Neural cell (in vitro differentiated cells): ENCODE results near the gene RNF144B. TPM values are rescaled to one million over a fixed set of nuclear protein-coding genes. Genes with fewer than 3 reads are reported as not detected.

ENCODE experiments used
- H2AFZ ChIP-seq: fragments of 200-600, 300-800 bp; sonication (generic), shearing (Covaris generic); 2 replicates; pipeline ENCODE4 v1.6.0; 2014; ENCODE audit warnings: low read depth, mild to moderate bottlenecking, antibody characterized with exemption, low read length, moderate library complexity
- H3F3A ChIP-seq: fragments of 200-600 bp; shearing (Covaris generic); 2 replicates; pipeline ENCODE4 v1.6.1; 2016; ENCODE audit warnings: mild to moderate bottlenecking, moderate library complexity, mixed read lengths, antibody characterized with exemption, low read length; ENCODE audit not compliant: insufficient read depth, poor library complexity, severe bottlenecking
- H3K27ac ChIP-seq: fragments of 200-600, 300-800 bp; sonication (generic), shearing (Covaris generic); 2 replicates; pipeline ENCODE4 v1.5.1; 2014; ENCODE audit warnings: mild to moderate bottlenecking, low read length, moderate library complexity
- H3K27me3 ChIP-seq: fragments of 300-800, 200-600 bp; sonication (generic), shearing (Covaris generic); 2 replicates; pipeline ENCODE4 v1.6.0; 2014; ENCODE audit warnings: mild to moderate bottlenecking, low read depth, low read length, moderate library complexity; ENCODE audit not compliant: insufficient read depth
- H3K36me3 ChIP-seq: fragments of 300-800, 200-600 bp; sonication (generic), shearing (Covaris generic); 2 replicates; pipeline ENCODE4 v1.5.1; 2014; ENCODE audit warnings: mild to moderate bottlenecking, antibody characterized with exemption, low read length, moderate library complexity; ENCODE audit not compliant: insufficient read depth
- H3K4me2 ChIP-seq: fragments of 300-800, 200-600 bp; sonication (generic), shearing (Covaris generic); 2 replicates; pipeline ENCODE4 v1.6.0; 2014; ENCODE audit warnings: mild to moderate bottlenecking, low read length
- H3K4me3 ChIP-seq: fragments of 300-800, 200-600 bp; sonication (generic), shearing (Covaris generic); 2 replicates; pipeline ENCODE4 v1.5.1; 2014; ENCODE audit warnings: mild to moderate bottlenecking, low read length, moderate library complexity
- H3K79me2 ChIP-seq: fragments of 200-600 bp; shearing (Covaris generic); replicated peaks from 2 replicates; pipeline ENCODE4 v1.6.0; 2014; ENCODE audit warnings: mild to moderate bottlenecking, low read length, moderate library complexity; ENCODE audit not compliant: insufficient read depth
- H3K9ac ChIP-seq: fragments of 300-800, 200-600 bp; sonication (generic), shearing (Covaris generic); 2 replicates; pipeline ENCODE4 v1.6.1; 2016; ENCODE audit warnings: mild to moderate bottlenecking, low read length, mixed read lengths
- H3K9me2 ChIP-seq: fragments of 200-600 bp; shearing (Covaris generic); 2 replicates; pipeline ENCODE4 v1.6.1; 2016; ENCODE audit warnings: mild to moderate bottlenecking, low read length, mixed read lengths; ENCODE audit not compliant: insufficient read depth
- H3K9me3 ChIP-seq: fragments of 200-600, 300-800 bp; sonication (generic), shearing (Covaris generic); 2 replicates; pipeline ENCODE4 v1.6.1; 2016; ENCODE audit warnings: mild to moderate bottlenecking, mixed run types, low read length, moderate library complexity, mixed read lengths
- H4K20me1 ChIP-seq: fragments of 200-600 bp; shearing (Covaris generic); 2 replicates; pipeline ENCODE4 v1.6.1; 2016; ENCODE audit warnings: mild to moderate bottlenecking, mixed run types; ENCODE audit not compliant: insufficient read depth
- EP300 ChIP-seq: fragments of 450-650 bp; conservative IDR thresholded peaks from 2 replicates; pipeline ENCODE4 v1.6.1; 2014; ENCODE audit warnings: antibody characterized with exemption, mild to moderate bottlenecking, moderate library complexity; ENCODE audit not compliant: poor library complexity, severe bottlenecking
- EZH2 ChIP-seq: fragments of 200-600, 300-800 bp; shearing (Covaris generic), sonication (generic); IDR thresholded peaks from 2 replicates; pipeline ENCODE4 v1.6.1; 2014; ENCODE audit warnings: antibody characterized with exemption, low read length, borderline replicate concordance, mild to moderate bottlenecking; ENCODE audit not compliant: insufficient read depth, poor library complexity, severe bottlenecking
- MXI1 ChIP-seq: fragments of 450-650 bp; conservative IDR thresholded peaks from 2 replicates; pipeline ENCODE4 v1.6.1; 2014; ENCODE audit warnings: antibody characterized with exemption, mild to moderate bottlenecking; ENCODE audit not compliant: poor library complexity, severe bottlenecking
- POLR2AphosphoS5 ChIP-seq: IDR thresholded peaks from 2 replicates; pipeline ENCODE4 v1.6.1; 2012
- RAD21 ChIP-seq: fragments of 450-650 bp; conservative IDR thresholded peaks from 2 replicates; pipeline ENCODE4 v1.6.1; 2014; ENCODE audit warnings: antibody characterized with exemption, mild to moderate bottlenecking, moderate library complexity
- SMC3 ChIP-seq: fragments of 450-650 bp; conservative IDR thresholded peaks from 2 replicates; pipeline ENCODE4 v1.6.1; 2014; ENCODE audit warnings: antibody characterized with exemption, mild to moderate bottlenecking, moderate library complexity; ENCODE audit not compliant: poor library complexity
- TAF1 ChIP-seq: IDR thresholded peaks from 2 replicates; pipeline ENCODE4 v1.6.1; 2012; ENCODE audit warnings: low read depth
- polyA plus RNA-seq: library from polyadenylated mRNA; depleted of rRNA; stranded (reverse); fragments of >200 nt; gene quantifications from 2 replicates; pipeline ENCODE4 v1.2.3, GENCODE V29; 2014
- TF ChIP-seq, protein P1 (sequence below): fragments of 450-650 bp; IDR thresholded peaks from 2 replicates; pipeline ENCODE4 v1.5.1; 2014; ENCODE audit warnings: antibody characterized with exemption, mild to moderate bottlenecking, moderate library complexity; ENCODE audit not compliant: poor library complexity, severe bottlenecking
- TF ChIP-seq, protein P2 (sequence below): IDR thresholded peaks from 2 replicates; pipeline ENCODE4 v1.6.1; 2012; ENCODE audit warnings: borderline replicate concordance

RNF144B gene
- polyA plus RNA-seq, 1 donor from 2014 or later: 0.15 TPM

DNA sequence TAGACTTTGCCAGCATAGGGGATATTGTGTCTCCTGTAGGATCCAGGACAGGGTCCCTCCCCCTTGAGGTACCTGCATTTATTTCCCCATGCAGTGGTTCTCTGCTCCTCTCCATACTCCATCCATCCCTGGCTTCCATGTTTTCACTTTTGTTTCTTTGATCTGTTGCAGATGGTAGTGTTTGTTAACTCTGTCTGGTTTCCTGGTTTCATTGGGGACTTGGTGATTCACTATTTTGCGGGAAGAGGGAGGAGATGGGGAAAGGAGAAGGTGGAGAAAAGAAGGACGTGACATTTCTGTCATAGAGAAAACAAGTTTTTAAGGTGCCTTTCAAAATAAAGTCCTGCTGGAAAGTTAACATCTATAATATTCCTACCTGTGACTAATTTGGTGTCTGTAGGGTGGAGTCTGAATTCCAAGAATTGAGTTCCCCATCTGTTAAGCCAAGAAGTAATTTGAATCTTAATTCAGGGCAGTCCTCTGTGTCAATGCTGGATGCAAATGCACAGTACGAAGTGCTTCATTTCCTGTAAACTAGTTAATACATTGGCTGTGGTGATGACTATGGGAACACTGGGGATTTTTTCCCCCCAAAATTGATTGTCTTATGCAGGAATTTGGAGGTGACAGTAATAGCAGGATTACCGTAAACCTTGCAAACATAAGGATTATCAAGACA, 6.9 kb upstream of the RNF144B start:
- TF ChIP-seq TAF1 (no peak), MXI1 (no peak), SMC3 (no peak), EP300 (no peak), EZH2 (no peak), POLR2AphosphoS5 (no peak), RAD21 (no peak)
- TF ChIP-seq, protein P1, sequence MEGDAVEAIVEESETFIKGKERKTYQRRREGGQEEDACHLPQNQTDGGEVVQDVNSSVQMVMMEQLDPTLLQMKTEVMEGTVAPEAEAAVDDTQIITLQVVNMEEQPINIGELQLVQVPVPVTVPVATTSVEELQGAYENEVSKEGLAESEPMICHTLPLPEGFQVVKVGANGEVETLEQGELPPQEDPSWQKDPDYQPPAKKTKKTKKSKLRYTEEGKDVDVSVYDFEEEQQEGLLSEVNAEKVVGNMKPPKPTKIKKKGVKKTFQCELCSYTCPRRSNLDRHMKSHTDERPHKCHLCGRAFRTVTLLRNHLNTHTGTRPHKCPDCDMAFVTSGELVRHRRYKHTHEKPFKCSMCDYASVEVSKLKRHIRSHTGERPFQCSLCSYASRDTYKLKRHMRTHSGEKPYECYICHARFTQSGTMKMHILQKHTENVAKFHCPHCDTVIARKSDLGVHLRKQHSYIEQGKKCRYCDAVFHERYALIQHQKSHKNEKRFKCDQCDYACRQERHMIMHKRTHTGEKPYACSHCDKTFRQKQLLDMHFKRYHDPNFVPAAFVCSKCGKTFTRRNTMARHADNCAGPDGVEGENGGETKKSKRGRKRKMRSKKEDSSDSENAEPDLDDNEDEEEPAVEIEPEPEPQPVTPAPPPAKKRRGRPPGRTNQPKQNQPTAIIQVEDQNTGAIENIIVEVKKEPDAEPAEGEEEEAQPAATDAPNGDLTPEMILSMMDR: no peak
- TF ChIP-seq, protein P2, sequence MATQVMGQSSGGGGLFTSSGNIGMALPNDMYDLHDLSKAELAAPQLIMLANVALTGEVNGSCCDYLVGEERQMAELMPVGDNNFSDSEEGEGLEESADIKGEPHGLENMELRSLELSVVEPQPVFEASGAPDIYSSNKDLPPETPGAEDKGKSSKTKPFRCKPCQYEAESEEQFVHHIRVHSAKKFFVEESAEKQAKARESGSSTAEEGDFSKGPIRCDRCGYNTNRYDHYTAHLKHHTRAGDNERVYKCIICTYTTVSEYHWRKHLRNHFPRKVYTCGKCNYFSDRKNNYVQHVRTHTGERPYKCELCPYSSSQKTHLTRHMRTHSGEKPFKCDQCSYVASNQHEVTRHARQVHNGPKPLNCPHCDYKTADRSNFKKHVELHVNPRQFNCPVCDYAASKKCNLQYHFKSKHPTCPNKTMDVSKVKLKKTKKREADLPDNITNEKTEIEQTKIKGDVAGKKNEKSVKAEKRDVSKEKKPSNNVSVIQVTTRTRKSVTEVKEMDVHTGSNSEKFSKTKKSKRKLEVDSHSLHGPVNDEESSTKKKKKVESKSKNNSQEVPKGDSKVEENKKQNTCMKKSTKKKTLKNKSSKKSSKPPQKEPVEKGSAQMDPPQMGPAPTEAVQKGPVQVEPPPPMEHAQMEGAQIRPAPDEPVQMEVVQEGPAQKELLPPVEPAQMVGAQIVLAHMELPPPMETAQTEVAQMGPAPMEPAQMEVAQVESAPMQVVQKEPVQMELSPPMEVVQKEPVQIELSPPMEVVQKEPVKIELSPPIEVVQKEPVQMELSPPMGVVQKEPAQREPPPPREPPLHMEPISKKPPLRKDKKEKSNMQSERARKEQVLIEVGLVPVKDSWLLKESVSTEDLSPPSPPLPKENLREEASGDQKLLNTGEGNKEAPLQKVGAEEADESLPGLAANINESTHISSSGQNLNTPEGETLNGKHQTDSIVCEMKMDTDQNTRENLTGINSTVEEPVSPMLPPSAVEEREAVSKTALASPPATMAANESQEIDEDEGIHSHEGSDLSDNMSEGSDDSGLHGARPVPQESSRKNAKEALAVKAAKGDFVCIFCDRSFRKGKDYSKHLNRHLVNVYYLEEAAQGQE: no peak
- H2AFZ ChIP-seq: no peak overlapping the region
- no peak overlapping the region for H3K9ac ChIP-seq
- H3K79me2 ChIP-seq: no peaks in the 10 kb centered on the region
- H3K27me3 ChIP-seq: no peaks in the 10 kb centered on the region
- H3K9me3 ChIP-seq: no peaks in the 10 kb centered on the region
- H4K20me1 ChIP-seq: no peaks in the 10 kb centered on the region
- no peaks in the 10 kb centered on the region for H3K36me3 ChIP-seq
- no peaks in the 10 kb centered on the region for H3F3A ChIP-seq
- no peak overlapping the region for H3K4me3 ChIP-seq
- no peaks in the 10 kb centered on the region for H3K9me2 ChIP-seq
- H3K4me2 ChIP-seq: no peak overlapping the region
- H3K27ac ChIP-seq: no peak overlapping the region

DNA sequence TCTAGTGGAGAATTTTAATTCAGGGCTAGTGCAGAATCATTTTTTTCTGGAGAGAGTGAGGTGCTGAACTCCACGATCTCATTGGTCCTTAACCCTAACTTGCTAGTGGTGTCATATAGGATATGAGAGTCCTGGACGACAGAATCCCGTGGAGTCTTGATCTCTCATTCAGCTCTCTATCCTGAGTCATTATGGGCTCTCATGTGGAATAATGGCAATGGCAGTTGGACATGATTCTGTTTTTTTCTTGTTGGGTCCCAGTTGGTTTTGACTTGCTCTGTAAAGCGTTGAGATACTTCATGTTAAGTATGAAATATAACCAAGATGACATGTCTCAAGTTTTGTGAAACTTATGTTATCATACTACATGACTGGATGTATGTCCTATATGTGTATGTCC, 6.3 kb upstream of the RNF144B start:
- no peak overlapping the region for H3K27ac ChIP-seq
- H3K9me3 ChIP-seq: no peaks in the 10 kb centered on the region
- H3K36me3 ChIP-seq: no peaks in the 10 kb centered on the region
- TF ChIP-seq MXI1: no peak
- TF ChIP-seq RAD21: no peak
- TF ChIP-seq POLR2AphosphoS5: no peak
- no peak for TF ChIP-seq EP300
- no peak for TF ChIP-seq TAF1
- TF ChIP-seq, protein P2: no peak
- TF ChIP-seq EZH2: no peak
- no peak for TF ChIP-seq SMC3
- TF ChIP-seq, protein P1: no peak
- H3K27me3 ChIP-seq: no peaks in the 10 kb centered on the region
- no peak overlapping the region for H2AFZ ChIP-seq
- no peak overlapping the region for H3K9ac ChIP-seq
- no peaks in the 10 kb centered on the region for H3K9me2 ChIP-seq
- H3F3A ChIP-seq: no peaks in the 10 kb centered on the region
- no peak overlapping the region for H3K4me2 ChIP-seq
- H4K20me1 ChIP-seq: no peaks in the 10 kb centered on the region
- H3K4me3 ChIP-seq: no peak overlapping the region
- no peaks in the 10 kb centered on the region for H3K79me2 ChIP-seq
